DMS79 treated with DMSO at 0.1 percent for 48 hours (cell line): ENCODE results near the gene IRX6.
A peak's percentile ranks its signal among the peaks of the same experiment; 100 is the strongest.

Experiments used
- DNase-seq: peaks from one replicate; lab custom pipeline; 2025; lab: John Stamatoyannopoulos, UW

The IRX6 gene

GRCh38 chr16:55324285-55325079 lies 479 bp downstream of the IRX6 start:
- no peak for DNase-seq

DNA sequence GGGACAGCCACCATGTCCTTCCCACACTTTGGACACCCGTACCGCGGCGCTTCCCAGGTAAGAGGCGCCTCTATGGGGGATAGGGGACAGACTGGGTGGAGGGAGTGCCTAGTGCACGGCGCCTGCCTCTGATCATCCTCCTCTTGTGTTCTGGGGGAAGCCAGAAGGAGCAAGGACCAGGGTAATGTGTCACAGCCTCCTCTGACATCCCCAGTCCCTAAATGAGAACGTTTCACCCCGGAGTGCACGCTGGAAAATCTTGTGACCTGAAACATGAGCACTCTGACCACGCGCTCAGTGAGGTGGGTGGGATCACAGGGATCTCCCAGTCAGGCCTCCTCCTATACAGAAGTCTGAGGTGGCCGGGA lies 1.1 kb downstream of the IRX6 start:
- no peak for DNase-seq

- DNase-seq = no peak
Measured at GRCh38 chr16:55325458-55326109, 1.6 kb downstream of the IRX6 start.

GRCh38 chr16:55326261-55327092 lies 2.5 kb downstream of the IRX6 start:
- no peak for DNase-seq

- DNase-seq = no peak
Measured at GRCh38 chr16:55328611-55329569, 4.9 kb downstream of the IRX6 start.

GRCh38 chr16:55329791-55330428 lies 5.9 kb downstream of the IRX6 start:
- DNase-seq = no peak

DNA sequence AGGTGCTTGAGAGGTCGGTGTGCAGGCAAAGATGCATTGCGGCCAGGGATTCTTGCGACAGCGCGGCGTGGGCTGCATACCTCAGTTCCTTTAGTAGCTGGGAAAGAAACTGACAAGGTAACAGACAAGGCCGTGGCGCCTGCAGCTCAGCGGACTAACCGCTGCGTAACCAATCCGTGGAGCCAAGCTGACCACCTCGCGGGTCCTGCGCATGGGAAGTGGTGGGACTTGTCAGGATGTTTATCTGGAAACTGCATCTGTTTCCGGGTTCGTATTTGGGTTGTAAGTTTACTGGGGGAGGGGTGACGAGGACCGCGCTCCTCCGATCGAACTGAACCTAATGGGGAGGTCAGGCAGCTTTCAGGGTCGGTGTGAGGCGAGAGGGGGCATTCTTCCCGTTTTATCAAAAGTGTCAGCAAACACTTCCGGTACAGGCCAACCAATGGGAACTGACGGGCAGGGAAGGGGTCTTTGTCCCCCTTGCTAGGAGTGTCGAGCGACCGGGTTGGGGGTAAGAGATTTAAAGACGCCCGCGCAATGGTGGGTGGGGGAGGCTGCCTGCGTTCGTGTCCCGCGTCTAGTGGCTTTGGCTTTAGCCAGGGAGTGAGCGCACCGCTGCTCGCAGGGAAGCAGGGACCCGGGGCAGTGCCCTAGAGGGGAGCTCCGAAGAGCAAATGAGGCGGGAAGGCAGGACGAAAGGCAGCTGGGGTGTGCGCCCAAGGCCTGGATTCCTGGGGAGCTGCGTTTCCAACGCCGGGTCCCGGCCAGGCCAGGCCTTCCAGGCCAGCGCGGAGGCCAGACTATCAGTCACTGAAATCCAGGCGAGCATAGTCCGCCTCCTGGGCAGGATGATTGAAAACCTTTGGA lies 7.0 kb downstream of the IRX6 start:
- DNase-seq = no peak

DNA sequence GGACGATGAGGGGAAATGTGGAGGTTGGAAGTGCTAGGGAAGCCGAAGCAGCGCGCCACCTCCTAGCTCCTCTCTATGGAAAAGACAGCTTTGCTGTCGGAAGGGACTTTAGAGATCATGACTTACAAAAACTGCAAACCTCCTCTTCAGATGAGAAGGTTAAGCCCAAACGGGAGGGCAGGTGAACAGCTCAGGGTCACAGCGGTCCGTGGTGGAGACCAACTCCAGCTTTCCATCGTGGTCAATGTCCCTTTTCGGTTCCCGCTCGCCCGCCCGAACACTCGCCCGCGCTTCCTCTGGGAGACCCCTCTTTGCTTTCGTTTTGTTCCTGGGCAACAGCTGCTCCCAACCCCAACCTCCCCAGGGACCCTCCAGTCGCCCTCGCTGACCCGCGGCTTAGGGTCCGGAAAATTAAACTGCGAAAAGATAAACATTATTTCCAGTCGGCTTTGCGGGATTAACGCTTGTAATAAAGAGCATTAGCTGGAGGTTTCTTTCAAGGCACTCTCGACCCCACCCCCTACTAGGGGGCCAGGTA lies 7.7 kb downstream of the IRX6 start:
- DNase-seq = no peak

- DNase-seq = no peak
Measured at GRCh38 chr16:55333684-55334083, 9.7 kb downstream of the IRX6 start.

- DNase-seq = peak; percentile 76
Measured at GRCh38 chr16:55338646-55339045, 14.6 kb downstream of the IRX6 start.

- DNase-seq = no peak
Measured at GRCh38 chr16:55340445-55340844, 16.4 kb downstream of the IRX6 start.

DNA sequence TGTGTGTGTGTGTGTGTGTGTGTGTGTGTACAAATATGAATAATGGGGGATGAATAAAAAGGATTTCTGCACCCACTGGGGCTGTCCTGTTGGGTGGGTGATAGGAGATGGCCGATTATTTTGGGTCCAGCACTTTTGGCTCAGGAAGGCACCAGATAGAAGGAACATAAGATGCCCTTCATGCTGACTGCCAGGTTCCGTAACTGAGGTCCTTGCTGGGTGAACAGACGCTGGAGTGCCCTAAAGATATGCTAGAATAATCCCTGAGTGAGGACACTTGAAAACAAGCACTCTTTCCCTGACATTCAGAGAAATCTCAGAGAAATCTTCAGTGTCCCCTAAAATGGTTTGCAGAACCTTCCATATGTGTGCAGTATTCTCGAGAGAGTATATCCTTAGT lies 17.7 kb downstream of the IRX6 start:
- DNase-seq = peak; percentile 30

DNA sequence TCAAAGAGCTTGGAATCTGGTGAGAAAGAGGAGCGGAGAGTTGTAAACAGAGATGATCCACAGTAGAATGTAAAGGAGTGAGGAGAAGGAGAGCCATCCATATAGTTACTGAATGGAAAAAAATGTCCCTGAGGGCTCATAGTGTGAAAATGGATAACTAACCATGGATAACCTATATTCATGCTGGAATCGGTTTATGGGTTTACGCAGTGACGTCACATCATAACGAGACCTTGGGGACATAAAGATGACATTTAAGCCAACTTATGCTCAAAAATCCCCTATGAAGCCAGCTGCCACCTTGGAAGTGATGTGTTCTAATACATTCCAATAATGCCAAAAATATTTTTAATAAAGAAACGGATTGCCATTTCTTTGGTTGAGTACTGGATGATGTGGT lies 22.5 kb downstream of the IRX6 start:
- no peak for DNase-seq

GRCh38 chr16:55349867-55350266 lies 25.9 kb downstream of the IRX6 start:
- DNase-seq = no peak

DNA sequence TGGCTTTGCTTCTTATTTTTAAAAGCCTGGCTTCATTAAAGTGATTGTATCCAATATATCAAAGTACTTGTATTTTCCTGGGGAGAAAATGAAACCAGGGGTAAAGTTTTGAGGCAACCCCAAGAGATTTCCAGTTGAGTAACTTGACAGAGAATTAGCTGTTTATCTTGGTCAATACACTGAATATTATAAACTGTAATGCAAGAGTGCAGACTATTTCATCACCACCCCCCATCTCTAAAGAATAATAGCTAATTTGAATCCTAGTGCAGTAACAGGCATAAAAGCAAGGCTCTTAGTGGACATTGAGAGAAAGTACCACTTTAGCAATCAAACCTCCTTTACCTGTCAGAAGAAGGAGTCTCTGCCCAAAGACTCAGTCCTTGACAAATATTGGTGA lies 27.0 kb downstream of the IRX6 start:
- no peak for DNase-seq

DNA sequence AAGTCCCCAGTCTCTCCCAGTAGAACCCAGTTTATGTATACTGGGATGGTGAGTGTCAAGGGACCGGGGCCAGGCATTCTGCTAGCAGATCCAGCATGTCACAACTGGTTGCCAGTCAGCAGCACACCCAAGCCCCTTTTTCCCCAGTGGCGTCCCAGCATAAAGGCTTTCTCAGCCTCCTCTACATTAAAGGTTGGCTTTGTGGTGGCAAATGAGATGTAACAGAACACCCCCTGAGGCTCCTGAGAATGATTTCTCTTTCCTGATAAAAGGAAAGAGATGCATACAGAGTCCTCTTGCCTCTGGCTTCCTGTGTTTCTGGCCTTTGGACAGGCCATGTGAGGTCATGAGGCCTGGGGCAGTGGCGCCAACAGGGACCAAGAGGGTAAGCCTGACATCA lies 27.9 kb downstream of the IRX6 start:
- DNase-seq = no peak

GRCh38 chr16:55357241-55357640 lies 33.2 kb downstream of the IRX6 start:
- no peak for DNase-seq

DNA sequence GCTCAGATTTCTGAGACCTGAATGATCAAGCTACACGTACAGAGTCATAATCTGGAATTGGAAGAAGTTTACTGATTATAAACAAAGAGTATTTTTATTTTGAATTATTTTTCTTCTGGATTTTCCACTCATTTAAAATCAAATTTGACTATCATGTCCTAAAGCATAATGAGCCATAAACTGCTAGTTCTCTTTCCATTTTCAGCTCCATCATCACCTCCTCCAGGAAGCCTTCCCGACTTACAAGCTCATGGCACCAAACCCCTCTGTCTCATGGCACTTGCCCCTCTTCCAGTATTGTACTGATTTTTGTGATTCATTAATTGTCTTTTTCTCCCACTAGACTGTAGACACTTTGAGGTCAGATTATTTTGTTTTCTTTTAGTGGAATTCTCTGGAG lies 35.9 kb downstream of the IRX6 start:
- DNase-seq = no peak

- no peak for DNase-seq
Measured at GRCh38 chr16:55364811-55365210, 40.8 kb downstream of the IRX6 start.

DNA sequence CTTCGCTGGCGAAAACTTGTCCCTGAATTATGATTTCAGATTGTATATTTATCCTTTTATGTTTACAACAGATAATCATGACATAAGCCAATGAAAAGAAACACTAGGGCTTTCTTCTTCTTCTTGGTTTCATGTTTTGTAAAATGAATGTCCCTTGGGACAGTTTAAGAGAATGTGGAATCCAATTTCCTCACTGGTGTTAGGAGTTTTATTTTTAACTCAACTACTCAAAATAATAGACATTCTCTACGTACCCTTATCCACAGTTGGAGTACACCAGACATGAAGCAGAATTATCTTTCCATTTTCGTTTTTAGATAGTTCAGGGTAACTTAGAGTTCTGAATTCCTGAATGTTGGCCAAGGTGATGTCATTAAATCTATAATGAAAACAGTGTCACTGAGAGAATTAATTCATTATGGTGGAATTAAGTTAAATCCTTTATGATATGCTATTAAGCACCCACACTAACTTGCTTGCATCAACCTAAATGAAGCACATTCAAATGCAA lies 43.4 kb downstream of the IRX6 start:
- no peak for DNase-seq
